Fibroblast of the aortic adventitia (primary cell): ENCODE measurements around the gene HIGD1C. TPM values are rescaled to one million over a fixed set of nuclear protein-coding genes. Genes with fewer than 3 reads are reported as not detected.
A peak's percentile ranks its signal among the peaks of the same experiment; 100 is the strongest.
"Not testable (repeated sequence)": the region's sequence is repeated elsewhere in the genome, so short reads cannot be mapped to it uniquely, and the experiment has no call there.

Experiments
- DNase-seq: peaks from one replicate; pipeline ENCODE4 v3.0.0-alpha.2; 2010; ENCODE audit warnings: low read depth
- H3K4me3 ChIP-seq: 2 replicates; pipeline ENCODE4 v1.5.1; 2011; ENCODE audit warnings: low read depth, mild to moderate bottlenecking, control low read depth, low read length, moderate library complexity
- total RNA-seq: library from RNA; depleted of rRNA; stranded (reverse); fragments of >200 nt; gene quantifications from 2 replicates; pipeline ENCODE4 v1.2.3, GENCODE V29; 2012; ENCODE audit warnings: low replicate concordance
- TF ChIP-seq, protein P1 (sequence below): IDR thresholded peaks from 2 replicates; pipeline ENCODE4 v1.5.1; 2011; ENCODE audit warnings: mild to moderate bottlenecking, low read length, control low read depth, inconsistent platforms; ENCODE audit not compliant: insufficient read depth

Gene HIGD1C
- total RNA-seq, 1 donor = not detected

DNA sequence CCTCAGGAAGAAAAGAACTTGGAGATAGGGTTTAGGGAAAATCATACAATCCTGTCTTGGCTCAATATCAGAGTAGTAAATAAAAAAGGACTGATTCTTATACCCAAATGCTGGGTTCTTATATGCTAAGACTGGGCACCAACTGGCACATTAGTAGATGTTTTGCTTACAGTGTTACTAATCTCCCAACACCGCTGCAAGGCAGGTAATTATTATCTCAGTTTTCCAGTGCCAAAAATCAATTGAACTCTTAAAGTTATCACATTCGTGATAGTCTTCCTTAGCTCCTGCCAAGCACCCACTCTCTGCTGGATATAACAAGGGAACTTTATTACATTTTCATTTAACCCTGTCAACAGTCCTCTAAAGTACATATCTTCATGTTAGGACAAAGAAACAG is 25.0 kb upstream of the HIGD1C start:
- TF ChIP-seq, protein P1, sequence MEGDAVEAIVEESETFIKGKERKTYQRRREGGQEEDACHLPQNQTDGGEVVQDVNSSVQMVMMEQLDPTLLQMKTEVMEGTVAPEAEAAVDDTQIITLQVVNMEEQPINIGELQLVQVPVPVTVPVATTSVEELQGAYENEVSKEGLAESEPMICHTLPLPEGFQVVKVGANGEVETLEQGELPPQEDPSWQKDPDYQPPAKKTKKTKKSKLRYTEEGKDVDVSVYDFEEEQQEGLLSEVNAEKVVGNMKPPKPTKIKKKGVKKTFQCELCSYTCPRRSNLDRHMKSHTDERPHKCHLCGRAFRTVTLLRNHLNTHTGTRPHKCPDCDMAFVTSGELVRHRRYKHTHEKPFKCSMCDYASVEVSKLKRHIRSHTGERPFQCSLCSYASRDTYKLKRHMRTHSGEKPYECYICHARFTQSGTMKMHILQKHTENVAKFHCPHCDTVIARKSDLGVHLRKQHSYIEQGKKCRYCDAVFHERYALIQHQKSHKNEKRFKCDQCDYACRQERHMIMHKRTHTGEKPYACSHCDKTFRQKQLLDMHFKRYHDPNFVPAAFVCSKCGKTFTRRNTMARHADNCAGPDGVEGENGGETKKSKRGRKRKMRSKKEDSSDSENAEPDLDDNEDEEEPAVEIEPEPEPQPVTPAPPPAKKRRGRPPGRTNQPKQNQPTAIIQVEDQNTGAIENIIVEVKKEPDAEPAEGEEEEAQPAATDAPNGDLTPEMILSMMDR = no peak
- peak overlapping the region; percentile 93 for H3K4me3 ChIP-seq
- DNase-seq = no peak

DNA sequence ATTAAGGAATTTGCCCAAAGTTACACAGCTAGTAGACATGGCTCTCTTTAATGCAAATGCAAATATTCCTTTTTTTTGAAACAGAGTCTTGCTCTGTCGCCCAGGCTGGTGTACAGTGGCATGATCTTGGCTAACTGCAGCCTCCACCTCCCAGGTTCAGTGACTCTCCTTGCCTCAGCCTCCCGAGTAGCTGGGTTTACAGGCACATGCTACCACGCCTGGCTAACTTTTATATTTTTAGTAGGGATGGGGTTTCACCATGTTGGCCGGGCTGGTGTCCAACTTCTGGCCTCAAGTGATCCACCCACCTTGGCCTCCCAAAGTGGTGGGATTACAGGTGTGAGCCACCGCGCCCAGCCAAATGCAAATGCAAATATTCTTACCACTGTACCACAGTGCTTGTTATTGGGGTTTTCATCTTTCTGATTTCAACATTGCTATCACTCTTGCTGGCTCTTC is 24.5 kb upstream of the HIGD1C start:
- TF ChIP-seq, protein P1 = no peak
- peak overlapping the region; percentile 93 for H3K4me3 ChIP-seq
- no peak for DNase-seq

DNA sequence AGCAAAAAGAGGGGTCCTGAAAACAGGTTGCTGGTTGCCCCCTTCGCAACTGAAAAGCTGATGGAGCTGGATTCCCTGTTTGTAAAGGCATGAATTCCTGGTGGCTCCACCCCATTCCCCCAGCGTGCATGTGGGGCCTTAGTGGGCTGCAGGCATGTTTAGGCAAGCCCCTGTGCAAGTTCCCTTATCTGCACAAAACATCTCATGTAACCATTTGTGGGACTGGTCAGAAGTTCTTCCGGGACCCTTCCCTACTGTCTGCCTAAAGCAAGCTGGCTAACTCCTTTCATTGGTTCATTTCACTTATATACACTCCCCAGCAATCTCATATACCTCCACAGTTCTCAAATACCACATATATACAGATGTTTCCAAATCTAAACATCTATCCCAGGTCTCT is 24.0 kb upstream of the HIGD1C start:
- H3K4me3 ChIP-seq = peak overlapping the region; percentile 93
- TF ChIP-seq, protein P1 = no peak
- peak; percentile 33 for DNase-seq

DNA sequence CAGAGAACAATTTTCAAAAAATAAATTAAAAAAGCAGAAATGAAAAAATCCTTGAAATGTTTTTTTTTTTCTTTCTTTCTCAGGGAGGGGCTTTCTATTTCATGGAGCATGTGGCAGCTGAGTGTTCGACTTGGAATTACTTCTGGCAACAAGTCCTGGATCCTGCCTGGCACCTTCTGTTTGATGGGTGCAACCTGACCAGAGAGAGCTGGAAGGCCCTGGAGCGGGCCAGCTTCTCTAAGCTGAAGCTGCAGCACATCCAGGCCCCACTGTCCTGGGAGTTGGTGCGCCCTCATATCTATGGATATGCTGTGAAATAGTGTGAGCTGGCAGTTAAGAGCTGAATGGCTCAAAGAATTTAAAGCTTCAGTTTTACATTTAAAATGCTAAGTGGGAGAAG is 22.5 kb upstream of the HIGD1C start:
- peak; percentile 7 for DNase-seq
- H3K4me3 ChIP-seq = no peak overlapping the region
- TF ChIP-seq, protein P1 = no peak

GRCh38 chr12:50930477-50930876 is 21.9 kb upstream of the HIGD1C start:
- not testable (repeated sequence) for H3K4me3 ChIP-seq, DNase-seq

DNA sequence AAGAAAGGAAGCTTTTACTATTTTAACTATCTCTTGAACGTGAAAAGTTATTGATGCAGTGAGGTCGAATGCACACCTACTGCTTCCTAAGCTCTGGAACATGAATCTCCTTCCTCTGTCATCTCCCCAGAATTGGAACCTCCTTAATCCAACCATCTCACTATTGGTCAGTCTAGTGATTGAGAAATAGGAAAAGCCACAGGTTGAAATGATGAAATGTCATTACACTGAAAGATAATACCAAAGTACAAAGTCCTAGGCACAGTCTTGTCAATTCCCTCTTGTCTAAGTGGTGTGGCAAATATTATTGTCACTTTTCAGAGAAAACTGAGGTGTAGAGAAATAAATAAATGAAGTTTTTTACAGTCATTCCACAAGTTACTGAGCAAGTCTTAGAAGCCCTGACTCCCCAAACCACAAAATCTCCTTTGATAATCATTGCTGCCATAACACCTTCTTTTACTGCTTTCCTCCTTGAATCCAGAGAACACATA is 19.5 kb upstream of the HIGD1C start:
- TF ChIP-seq, protein P1 = no peak
- no peak overlapping the region for H3K4me3 ChIP-seq
- DNase-seq = no peak

- no peak overlapping the region for H3K4me3 ChIP-seq
- DNase-seq = peak; percentile 23
- TF ChIP-seq, protein P1 = no peak
Measured at GRCh38 chr12:50933459-50934124, 18.8 kb upstream of the HIGD1C start.
